ENCODE data around the gene ALOX5.
"Not testable (repeated sequence)": the region's sequence is repeated elsewhere in the genome, so short reads cannot be mapped to it uniquely, and the experiment has no call there.

Gene ALOX5

DNA sequence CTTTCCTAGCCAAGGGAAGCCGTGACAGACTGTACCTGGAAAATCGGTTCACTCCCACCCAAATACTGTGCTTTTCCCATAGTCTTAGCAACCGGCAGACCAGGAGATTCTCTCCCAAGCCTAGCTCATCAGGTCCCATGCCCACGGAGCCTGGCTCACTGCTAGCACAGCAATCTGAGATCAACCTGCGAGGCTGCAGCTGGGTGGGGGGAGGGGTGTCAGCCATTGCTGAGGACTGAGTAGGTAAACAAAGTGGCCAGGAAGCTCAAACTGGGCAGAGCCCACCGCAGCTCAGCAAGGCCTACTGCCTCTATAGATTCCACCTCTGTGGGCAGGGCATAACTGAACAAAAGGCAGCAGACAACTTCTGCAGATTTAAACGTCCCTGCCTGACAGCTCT is 15.1 kb upstream of the ALOX5 start:
- H3K9ac ChIP-seq (ENCODE audit: low read depth, low read length); H3K27me3 ChIP-seq (ENCODE audit: control insufficient read depth, insufficient read depth, low read length); H3K4me3 ChIP-seq (ENCODE audit: low read length); H3K4me1 ChIP-seq (ENCODE audit: control insufficient read depth, insufficient read depth, low read length); H3K4me2 ChIP-seq (ENCODE audit: low read length); H3K9me3 ChIP-seq (replicated peaks; ENCODE audit: low read length); H3K36me3 ChIP-seq (ENCODE audit: insufficient read depth, low read length): not testable (repeated sequence)

DNA sequence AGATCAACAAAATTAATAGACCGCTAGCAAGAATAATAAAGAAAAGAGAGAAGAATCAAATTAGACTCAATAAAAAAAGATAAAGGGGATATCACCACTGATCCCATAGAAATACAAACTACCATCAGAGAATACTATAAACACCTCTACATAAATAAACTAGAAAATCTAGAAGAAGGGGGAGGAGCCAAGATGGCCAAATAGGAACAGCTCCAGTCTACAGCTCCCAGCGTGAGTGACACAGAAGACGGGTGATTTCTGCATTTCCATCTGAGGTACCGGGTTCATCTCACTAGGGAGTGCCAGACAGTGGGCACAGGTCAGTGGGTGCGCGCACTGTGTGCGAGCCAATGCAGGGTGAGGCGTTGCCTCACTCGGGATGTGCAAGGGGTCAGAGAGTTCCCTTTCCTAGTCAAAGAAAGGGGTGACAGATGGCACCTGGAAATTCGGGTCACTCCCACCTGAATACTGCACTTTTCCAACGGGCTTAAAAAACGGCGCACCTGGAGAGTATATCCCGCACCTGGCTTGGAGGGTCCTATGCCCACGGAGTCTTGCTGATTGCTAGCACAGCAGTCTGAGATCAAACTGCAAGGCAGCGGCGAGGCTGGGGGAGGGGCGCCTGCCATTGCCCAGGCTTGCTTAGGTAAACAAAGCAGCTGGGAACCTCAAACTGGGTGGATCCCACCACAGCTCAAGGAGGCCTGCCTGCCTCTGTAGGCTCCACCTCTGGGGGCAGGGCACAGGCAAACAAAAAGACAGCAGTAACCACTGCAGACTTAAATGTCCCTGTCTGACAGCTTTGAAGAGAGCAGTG is 11.8 kb upstream of the ALOX5 start:
- H3K4me1 ChIP-seq (ENCODE audit: control insufficient read depth, insufficient read depth, low read length); H3K9ac ChIP-seq (ENCODE audit: low read depth, low read length); H3K36me3 ChIP-seq (ENCODE audit: insufficient read depth, low read length); H3K4me3 ChIP-seq (ENCODE audit: low read length); H3K9me3 ChIP-seq (replicated peaks; ENCODE audit: low read length); H3K27me3 ChIP-seq (ENCODE audit: control insufficient read depth, insufficient read depth, low read length); H3K4me2 ChIP-seq (ENCODE audit: low read length): not testable (repeated sequence)

DNA sequence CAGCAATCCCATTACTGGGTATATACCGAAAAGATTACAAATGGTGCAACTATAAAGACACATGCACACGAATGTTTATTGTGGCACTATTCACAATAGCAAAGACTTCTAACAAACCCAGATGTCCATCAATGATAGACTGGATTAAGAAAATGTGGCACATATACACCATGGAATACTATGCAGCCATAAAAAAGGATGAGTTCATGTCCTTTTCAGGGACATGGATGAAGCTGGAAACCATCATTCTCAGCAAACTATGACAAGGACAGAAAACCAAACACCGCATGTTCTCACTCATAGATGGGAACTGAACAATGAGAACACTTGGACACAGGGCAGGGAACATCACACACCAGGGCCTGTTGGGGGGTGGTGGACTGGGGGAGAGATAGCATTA is 6.4 kb upstream of the ALOX5 start:
- H3K9me3 ChIP-seq (replicated peaks; ENCODE audit: low read length); H3K36me3 ChIP-seq (ENCODE audit: insufficient read depth, low read length); H3K9ac ChIP-seq (ENCODE audit: low read depth, low read length); H3K4me2 ChIP-seq (ENCODE audit: low read length); H3K4me3 ChIP-seq (ENCODE audit: low read length); H3K4me1 ChIP-seq (ENCODE audit: control insufficient read depth, insufficient read depth, low read length): not testable (repeated sequence)
- peaks cover 22% of the 10 kb centered on the region for H3K27me3 ChIP-seq (ENCODE audit: control insufficient read depth, insufficient read depth, low read length)

DNA sequence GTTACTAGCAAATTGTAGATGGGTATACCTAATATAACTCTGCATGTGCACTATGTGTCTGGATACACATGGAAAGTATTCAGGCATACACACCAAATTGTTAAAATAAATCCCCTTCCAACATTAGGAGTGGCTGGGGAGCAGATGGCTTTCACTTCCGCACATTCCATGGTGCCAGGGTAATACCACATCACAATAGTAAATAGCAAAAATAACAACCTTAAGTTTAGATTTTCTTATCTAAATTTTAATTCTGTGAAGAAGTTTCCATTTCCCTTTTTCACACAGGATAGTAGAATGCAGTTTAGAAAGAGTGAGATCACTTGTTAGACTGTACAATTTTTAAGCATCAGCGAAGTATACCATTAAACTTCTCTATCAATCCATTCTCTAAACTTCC is 5.8 kb upstream of the ALOX5 start:
- no peak overlapping the region for H3K4me2 ChIP-seq (ENCODE audit: low read length)

DNA sequence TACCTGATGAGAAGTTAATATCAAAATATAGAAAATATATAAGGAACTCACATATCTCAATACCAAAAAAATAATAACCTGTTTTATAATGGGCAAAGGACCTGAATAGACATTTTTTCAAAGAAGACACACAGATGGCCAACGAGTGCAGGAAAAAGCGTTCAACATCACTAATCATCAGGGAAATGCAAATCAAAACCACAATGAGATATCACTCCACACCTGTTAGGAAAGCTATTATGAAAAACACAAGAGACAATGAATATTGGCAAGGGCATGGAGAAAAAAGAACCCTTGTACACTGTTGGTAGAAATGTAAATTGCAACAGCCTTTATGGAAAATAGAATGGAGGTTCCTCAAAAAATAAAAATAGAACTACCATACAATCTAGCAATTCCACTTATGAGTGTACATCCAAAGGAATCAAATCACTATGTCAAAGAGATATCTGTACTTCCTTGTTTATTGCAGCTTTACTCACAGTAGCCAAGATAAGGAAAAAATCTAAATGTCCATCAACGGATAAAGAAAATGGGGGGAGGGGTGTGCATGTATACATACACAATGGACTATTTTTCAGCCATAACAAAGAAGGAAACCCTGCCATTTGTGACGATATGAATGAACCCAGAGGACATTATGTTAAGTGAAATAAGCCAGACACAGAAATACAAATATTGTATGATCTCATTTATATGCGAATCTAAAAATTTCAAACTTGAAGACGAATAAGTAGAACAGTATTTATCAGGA is 3.6 kb upstream of the ALOX5 start:
- Histone ChIP-seq H3K9ac (ENCODE audit: low read depth, low read length) (no peak overlapping the region), H3K9me3 (replicated peaks; ENCODE audit: low read length) (no peaks in the 10 kb centered on the region), H3K4me3 (ENCODE audit: low read length) (no peak overlapping the region), H3K27me3 (ENCODE audit: control insufficient read depth, insufficient read depth, low read length) (peaks cover 48% of the 10 kb centered on the region), H3K4me1 (ENCODE audit: control insufficient read depth, insufficient read depth, low read length) (no peaks in the 10 kb centered on the region), H3K4me2 (ENCODE audit: low read length) (no peak overlapping the region), H3K36me3 (ENCODE audit: insufficient read depth, low read length) (no peaks in the 10 kb centered on the region)

More for the DNA sequence above, 5.8 kb upstream of the ALOX5 start:
- Histone ChIP-seq H3K9me3 (replicated peaks; ENCODE audit: low read length) (no peaks in the 10 kb centered on the region), H3K9ac (ENCODE audit: low read depth, low read length) (no peak overlapping the region), H3K4me1 (ENCODE audit: control insufficient read depth, insufficient read depth, low read length) (no peaks in the 10 kb centered on the region), H3K27me3 (ENCODE audit: control insufficient read depth, insufficient read depth, low read length) (peaks cover 28% of the 10 kb centered on the region), H3K4me3 (ENCODE audit: low read length) (no peak overlapping the region), H3K36me3 (ENCODE audit: insufficient read depth, low read length) (no peaks in the 10 kb centered on the region)

DNA sequence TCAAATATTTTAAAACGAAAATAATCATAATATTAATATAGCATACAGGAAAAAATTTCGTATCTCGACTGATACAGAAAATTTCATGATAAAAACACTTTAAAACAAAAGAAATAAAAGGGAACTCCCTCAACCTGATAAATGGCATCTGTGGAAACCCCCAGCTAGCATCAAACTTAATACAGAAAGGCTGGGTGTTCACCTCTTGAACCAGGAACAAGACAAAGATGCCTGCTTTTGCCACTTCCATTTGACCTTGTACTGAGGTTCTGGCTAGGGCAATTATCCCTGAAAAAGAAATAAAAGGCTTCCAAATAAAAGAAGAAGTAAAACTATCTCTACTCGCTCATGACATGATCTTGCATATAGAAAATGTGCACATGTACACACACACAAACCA is 2.5 kb upstream of the ALOX5 start:
- Histone ChIP-seq H3K4me1 (ENCODE audit: control insufficient read depth, insufficient read depth, low read length) (no peaks in the 10 kb centered on the region), H3K4me2 (ENCODE audit: low read length) (no peak overlapping the region), H3K4me3 (ENCODE audit: low read length) (no peak overlapping the region), H3K27me3 (ENCODE audit: control insufficient read depth, insufficient read depth, low read length) (peaks cover 55% of the 10 kb centered on the region), H3K9me3 (replicated peaks; ENCODE audit: low read length) (no peaks in the 10 kb centered on the region), H3K36me3 (ENCODE audit: insufficient read depth, low read length) (no peaks in the 10 kb centered on the region), H3K9ac (ENCODE audit: low read depth, low read length) (no peak overlapping the region)

DNA sequence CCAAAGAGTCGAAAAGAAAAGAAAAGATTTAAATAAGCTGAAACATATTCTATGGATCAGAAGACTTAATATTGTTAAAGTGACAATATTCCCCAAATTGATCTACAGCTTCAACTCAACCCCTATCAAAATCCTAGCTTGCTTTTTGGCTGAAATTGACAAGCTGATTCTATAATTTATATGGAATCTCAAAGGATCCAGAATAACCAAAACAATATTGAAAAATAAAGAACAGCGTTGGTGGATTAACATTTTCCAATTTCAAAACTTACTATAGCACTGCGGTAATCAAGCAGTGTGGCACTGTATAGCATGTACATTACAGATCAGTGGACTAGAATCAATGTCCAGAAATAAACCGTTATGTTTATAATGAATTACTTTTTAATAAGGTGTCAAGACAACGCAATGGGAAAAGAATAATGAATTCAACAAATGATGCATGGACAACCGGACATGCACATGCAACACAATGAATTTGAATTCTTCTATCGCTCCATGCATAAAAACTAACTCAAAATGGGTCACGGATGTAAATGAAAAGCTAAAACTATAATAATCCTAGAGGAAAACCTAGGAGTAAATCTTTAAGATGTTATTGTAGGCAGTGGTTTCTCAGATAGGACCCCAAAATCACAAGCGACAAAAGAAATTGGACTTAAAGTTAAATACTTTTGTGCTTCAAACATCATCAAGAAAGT is 1.6 kb upstream of the ALOX5 start:
- no peak overlapping the region for H3K4me3 ChIP-seq (ENCODE audit: low read length)
- H3K4me2 ChIP-seq (ENCODE audit: low read length): no peak overlapping the region
- no peak overlapping the region for H3K9ac ChIP-seq (ENCODE audit: low read depth, low read length)
- peaks cover 55% of the 10 kb centered on the region for H3K27me3 ChIP-seq (ENCODE audit: control insufficient read depth, insufficient read depth, low read length)
- no peaks in the 10 kb centered on the region for H3K4me1 ChIP-seq (ENCODE audit: control insufficient read depth, insufficient read depth, low read length)
- H3K36me3 ChIP-seq (ENCODE audit: insufficient read depth, low read length): no peaks in the 10 kb centered on the region
- no peaks in the 10 kb centered on the region for H3K9me3 ChIP-seq (replicated peaks; ENCODE audit: low read length)

DNA sequence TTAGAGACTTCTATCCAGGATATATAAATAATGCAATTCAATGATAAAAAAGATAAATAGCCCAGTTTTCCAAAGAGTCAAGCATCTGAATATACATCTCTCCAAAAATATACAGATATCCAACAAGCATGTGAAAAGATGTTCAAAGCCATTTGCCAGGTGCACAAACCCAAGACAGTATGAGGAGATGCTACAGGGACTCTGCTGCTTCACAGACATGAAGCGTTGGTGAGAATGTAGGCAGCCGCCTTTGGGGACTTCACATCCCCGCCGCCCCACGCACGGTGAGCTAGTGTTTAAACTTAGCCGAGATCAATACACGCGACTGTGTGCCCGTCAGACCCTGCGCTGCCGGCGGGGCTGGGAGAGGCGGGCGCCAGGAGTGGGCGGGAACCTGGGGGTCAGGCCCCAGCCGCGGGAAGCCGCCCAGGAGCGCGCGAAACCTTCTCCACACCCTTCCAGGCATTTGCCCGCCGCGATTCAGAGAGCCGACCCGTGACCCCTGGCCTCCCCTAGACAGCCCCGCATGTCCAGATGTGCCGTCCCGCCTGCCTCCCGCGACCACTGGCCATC is 927 bp upstream of the ALOX5 start:
- H3K4me1 ChIP-seq (ENCODE audit: control insufficient read depth, insufficient read depth, low read length): no peaks in the 10 kb centered on the region
- no peaks in the 10 kb centered on the region for H3K9me3 ChIP-seq (replicated peaks; ENCODE audit: low read length)
- no peak overlapping the region for H3K4me2 ChIP-seq (ENCODE audit: low read length)
- peaks cover 61% of the 10 kb centered on the region for H3K27me3 ChIP-seq (ENCODE audit: control insufficient read depth, insufficient read depth, low read length)
- H3K4me3 ChIP-seq (ENCODE audit: low read length): no peak overlapping the region
- no peaks in the 10 kb centered on the region for H3K36me3 ChIP-seq (ENCODE audit: insufficient read depth, low read length)
- no peak overlapping the region for H3K9ac ChIP-seq (ENCODE audit: low read depth, low read length)

DNA sequence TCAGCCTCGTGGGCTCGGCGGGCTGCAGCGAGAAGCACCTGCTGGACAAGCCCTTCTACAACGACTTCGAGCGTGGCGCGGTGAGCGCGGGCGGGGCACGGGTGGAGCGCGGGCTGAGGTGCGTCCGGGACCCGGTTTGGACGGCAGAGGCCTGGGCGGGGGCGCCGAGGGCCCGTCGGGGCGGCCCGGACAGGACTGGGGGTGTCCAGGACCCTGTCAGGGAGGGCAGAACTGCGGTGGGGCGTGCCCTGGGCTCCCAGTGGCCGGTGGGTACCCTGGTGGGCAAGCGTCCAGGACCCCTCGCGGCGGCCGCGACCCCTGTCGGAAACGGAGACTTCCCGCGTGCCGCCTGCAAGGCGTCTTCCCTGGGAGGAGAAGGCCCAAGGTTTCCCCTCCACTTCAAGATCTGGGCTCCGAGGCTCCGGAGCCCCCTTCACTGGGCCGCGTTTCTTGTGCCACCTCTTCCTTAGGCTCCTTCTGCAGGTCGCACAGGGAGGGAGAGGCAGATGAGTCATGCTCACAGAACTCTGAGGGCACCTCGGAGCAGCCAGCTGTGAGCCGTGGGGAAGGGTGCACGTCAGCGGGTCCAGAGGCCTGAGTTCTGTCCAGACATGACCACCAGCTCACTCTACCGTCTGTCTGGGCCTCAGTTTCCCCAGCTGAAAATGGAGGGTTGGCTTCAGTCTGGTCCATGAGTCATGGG is 485 bp downstream of the ALOX5 start:
- no peak overlapping the region for H3K4me3 ChIP-seq (ENCODE audit: low read length)
- peaks cover 57% of the 10 kb centered on the region for H3K27me3 ChIP-seq (ENCODE audit: control insufficient read depth, insufficient read depth, low read length)
- no peaks in the 10 kb centered on the region for H3K4me1 ChIP-seq (ENCODE audit: control insufficient read depth, insufficient read depth, low read length)
- H3K36me3 ChIP-seq (ENCODE audit: insufficient read depth, low read length): no peaks in the 10 kb centered on the region
- peak overlapping the region; percentile 54 for H3K4me2 ChIP-seq (ENCODE audit: low read length)
- no peak overlapping the region for H3K9ac ChIP-seq (ENCODE audit: low read depth, low read length)
- no peaks in the 10 kb centered on the region for H3K9me3 ChIP-seq (replicated peaks; ENCODE audit: low read length)

DNA sequence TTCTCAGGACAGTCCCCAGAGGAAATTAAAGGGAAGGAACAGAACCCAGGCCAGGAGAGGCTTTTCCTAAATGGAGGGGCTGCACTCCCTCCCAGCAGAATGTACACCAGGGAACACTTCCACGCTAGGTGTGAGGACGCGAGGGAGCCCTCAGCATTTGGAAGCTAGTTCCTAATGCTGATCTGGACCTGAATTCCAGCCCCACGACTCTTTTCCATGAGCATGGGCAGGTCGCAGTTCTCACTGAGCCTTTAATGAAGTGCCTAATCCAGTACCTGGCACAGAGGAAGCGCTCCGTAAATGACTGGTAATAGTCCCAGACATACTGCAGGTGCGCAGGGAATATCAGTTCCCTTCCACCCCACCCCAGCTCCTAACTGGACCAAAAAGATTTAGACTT is 1.1 kb downstream of the ALOX5 start:
- Histone ChIP-seq H3K9me3 (replicated peaks; ENCODE audit: low read length) (no peaks in the 10 kb centered on the region), H3K27me3 (ENCODE audit: control insufficient read depth, insufficient read depth, low read length) (peaks cover 55% of the 10 kb centered on the region), H3K4me1 (ENCODE audit: control insufficient read depth, insufficient read depth, low read length) (no peaks in the 10 kb centered on the region), H3K36me3 (ENCODE audit: insufficient read depth, low read length) (no peaks in the 10 kb centered on the region), H3K9ac (ENCODE audit: low read depth, low read length) (no peak overlapping the region), H3K4me2 (ENCODE audit: low read length) (no peak overlapping the region), H3K4me3 (ENCODE audit: low read length) (no peak overlapping the region)

DNA sequence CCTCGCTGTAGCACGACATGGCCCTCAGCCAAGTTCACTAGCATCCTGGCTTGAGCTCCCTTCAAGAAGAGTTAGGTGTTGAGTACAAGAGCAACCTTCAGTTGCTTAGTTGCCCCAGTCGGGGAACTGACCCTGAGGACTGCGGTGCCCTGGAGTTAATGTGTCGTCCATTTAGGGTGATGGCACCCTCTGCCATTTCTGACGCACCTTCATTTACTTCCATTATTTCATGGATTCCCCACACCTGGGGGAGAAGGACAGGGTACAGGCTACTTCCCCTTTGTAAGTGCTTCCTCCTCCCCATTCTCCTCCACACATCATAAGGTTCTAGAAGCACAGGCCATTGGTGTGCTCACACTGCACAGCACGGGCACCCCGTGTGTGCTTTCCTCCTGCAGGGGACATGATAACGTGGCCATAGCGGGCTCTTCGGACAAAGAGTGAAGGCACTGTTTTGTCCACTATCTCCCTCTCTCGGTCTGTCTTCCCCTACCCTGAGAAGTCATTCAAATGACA is 1.8 kb downstream of the ALOX5 start:
- no peaks in the 10 kb centered on the region for H3K9me3 ChIP-seq (replicated peaks; ENCODE audit: low read length)
- no peak overlapping the region for H3K4me3 ChIP-seq (ENCODE audit: low read length)
- no peaks in the 10 kb centered on the region for H3K4me1 ChIP-seq (ENCODE audit: control insufficient read depth, insufficient read depth, low read length)
- no peaks in the 10 kb centered on the region for H3K36me3 ChIP-seq (ENCODE audit: insufficient read depth, low read length)
- H3K27me3 ChIP-seq (ENCODE audit: control insufficient read depth, insufficient read depth, low read length): peaks cover 50% of the 10 kb centered on the region
- no peak overlapping the region for H3K9ac ChIP-seq (ENCODE audit: low read depth, low read length)
- H3K4me2 ChIP-seq (ENCODE audit: low read length): no peak overlapping the region

Data from skeletal muscle satellite cell (primary cell).